Neural cell (in vitro differentiated cells): ENCODE data around the gene PF4V1. TPM values are rescaled to one million over a fixed set of nuclear protein-coding genes. Genes with fewer than 3 reads are reported as not detected.

ENCODE experiments used
- H2AFZ ChIP-seq: fragments of 200-600, 300-800 bp; sonication (generic), shearing (Covaris generic); 2 replicates; pipeline ENCODE4 v1.6.0; 2014; ENCODE audit warnings: low read depth, mild to moderate bottlenecking, antibody characterized with exemption, low read length, moderate library complexity
- H3F3A ChIP-seq: fragments of 200-600 bp; shearing (Covaris generic); 2 replicates; pipeline ENCODE4 v1.6.1; 2016; ENCODE audit warnings: mild to moderate bottlenecking, moderate library complexity, mixed read lengths, antibody characterized with exemption, low read length; ENCODE audit not compliant: insufficient read depth, poor library complexity, severe bottlenecking
- H3K27ac ChIP-seq: fragments of 200-600, 300-800 bp; sonication (generic), shearing (Covaris generic); 2 replicates; pipeline ENCODE4 v1.5.1; 2014; ENCODE audit warnings: mild to moderate bottlenecking, low read length, moderate library complexity
- H3K27me3 ChIP-seq: fragments of 300-800, 200-600 bp; sonication (generic), shearing (Covaris generic); 2 replicates; pipeline ENCODE4 v1.6.0; 2014; ENCODE audit warnings: mild to moderate bottlenecking, low read depth, low read length, moderate library complexity; ENCODE audit not compliant: insufficient read depth
- H3K36me3 ChIP-seq: fragments of 300-800, 200-600 bp; sonication (generic), shearing (Covaris generic); 2 replicates; pipeline ENCODE4 v1.5.1; 2014; ENCODE audit warnings: mild to moderate bottlenecking, antibody characterized with exemption, low read length, moderate library complexity; ENCODE audit not compliant: insufficient read depth
- H3K4me2 ChIP-seq: fragments of 300-800, 200-600 bp; sonication (generic), shearing (Covaris generic); 2 replicates; pipeline ENCODE4 v1.6.0; 2014; ENCODE audit warnings: mild to moderate bottlenecking, low read length
- H3K4me3 ChIP-seq: fragments of 300-800, 200-600 bp; sonication (generic), shearing (Covaris generic); 2 replicates; pipeline ENCODE4 v1.5.1; 2014; ENCODE audit warnings: mild to moderate bottlenecking, low read length, moderate library complexity
- H3K79me2 ChIP-seq: fragments of 200-600 bp; shearing (Covaris generic); replicated peaks from 2 replicates; pipeline ENCODE4 v1.6.0; 2014; ENCODE audit warnings: mild to moderate bottlenecking, low read length, moderate library complexity; ENCODE audit not compliant: insufficient read depth
- H3K9ac ChIP-seq: fragments of 300-800, 200-600 bp; sonication (generic), shearing (Covaris generic); 2 replicates; pipeline ENCODE4 v1.6.1; 2016; ENCODE audit warnings: mild to moderate bottlenecking, low read length, mixed read lengths
- H3K9me2 ChIP-seq: fragments of 200-600 bp; shearing (Covaris generic); 2 replicates; pipeline ENCODE4 v1.6.1; 2016; ENCODE audit warnings: mild to moderate bottlenecking, low read length, mixed read lengths; ENCODE audit not compliant: insufficient read depth
- H3K9me3 ChIP-seq: fragments of 200-600, 300-800 bp; sonication (generic), shearing (Covaris generic); 2 replicates; pipeline ENCODE4 v1.6.1; 2016; ENCODE audit warnings: mild to moderate bottlenecking, mixed run types, low read length, moderate library complexity, mixed read lengths
- H4K20me1 ChIP-seq: fragments of 200-600 bp; shearing (Covaris generic); 2 replicates; pipeline ENCODE4 v1.6.1; 2016; ENCODE audit warnings: mild to moderate bottlenecking, mixed run types; ENCODE audit not compliant: insufficient read depth
- EP300 ChIP-seq: fragments of 450-650 bp; conservative IDR thresholded peaks from 2 replicates; pipeline ENCODE4 v1.6.1; 2014; ENCODE audit warnings: antibody characterized with exemption, mild to moderate bottlenecking, moderate library complexity; ENCODE audit not compliant: poor library complexity, severe bottlenecking
- EZH2 ChIP-seq: fragments of 200-600, 300-800 bp; shearing (Covaris generic), sonication (generic); IDR thresholded peaks from 2 replicates; pipeline ENCODE4 v1.6.1; 2014; ENCODE audit warnings: antibody characterized with exemption, low read length, borderline replicate concordance, mild to moderate bottlenecking; ENCODE audit not compliant: insufficient read depth, poor library complexity, severe bottlenecking
- MXI1 ChIP-seq: fragments of 450-650 bp; conservative IDR thresholded peaks from 2 replicates; pipeline ENCODE4 v1.6.1; 2014; ENCODE audit warnings: antibody characterized with exemption, mild to moderate bottlenecking; ENCODE audit not compliant: poor library complexity, severe bottlenecking
- POLR2AphosphoS5 ChIP-seq: IDR thresholded peaks from 2 replicates; pipeline ENCODE4 v1.6.1; 2012
- RAD21 ChIP-seq: fragments of 450-650 bp; conservative IDR thresholded peaks from 2 replicates; pipeline ENCODE4 v1.6.1; 2014; ENCODE audit warnings: antibody characterized with exemption, mild to moderate bottlenecking, moderate library complexity
- SMC3 ChIP-seq: fragments of 450-650 bp; conservative IDR thresholded peaks from 2 replicates; pipeline ENCODE4 v1.6.1; 2014; ENCODE audit warnings: antibody characterized with exemption, mild to moderate bottlenecking, moderate library complexity; ENCODE audit not compliant: poor library complexity
- TAF1 ChIP-seq: IDR thresholded peaks from 2 replicates; pipeline ENCODE4 v1.6.1; 2012; ENCODE audit warnings: low read depth
- polyA plus RNA-seq: library from polyadenylated mRNA; depleted of rRNA; stranded (reverse); fragments of >200 nt; gene quantifications from 2 replicates; pipeline ENCODE4 v1.2.3, GENCODE V29; 2014
- TF ChIP-seq, protein P1 (sequence below): fragments of 450-650 bp; IDR thresholded peaks from 2 replicates; pipeline ENCODE4 v1.5.1; 2014; ENCODE audit warnings: antibody characterized with exemption, mild to moderate bottlenecking, moderate library complexity; ENCODE audit not compliant: poor library complexity, severe bottlenecking
- TF ChIP-seq, protein P2 (sequence below): IDR thresholded peaks from 2 replicates; pipeline ENCODE4 v1.6.1; 2012; ENCODE audit warnings: borderline replicate concordance

The PF4V1 gene
- polyA plus RNA-seq, 1 donor from 2014 or later, result not detected

DNA sequence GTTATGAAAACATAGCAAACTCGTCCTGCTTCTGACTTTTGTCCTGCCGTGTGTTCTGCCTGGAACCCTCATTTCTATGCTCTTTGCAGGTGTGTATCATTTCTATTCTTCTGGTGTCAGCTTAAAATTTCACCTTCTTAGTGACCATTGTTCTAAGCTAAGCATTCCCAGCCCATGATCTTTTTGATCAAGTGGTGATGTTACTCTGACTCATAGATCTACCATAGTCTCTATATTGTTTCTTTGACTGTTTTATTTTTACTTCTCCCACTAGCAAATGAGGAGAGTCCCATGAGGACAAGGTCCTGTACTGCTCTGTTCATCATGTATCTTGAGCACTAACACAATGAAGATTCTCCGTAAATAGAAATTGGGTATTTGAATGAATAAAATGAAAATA is 30.7 kb upstream of the PF4V1 start:
- no peaks in the 10 kb centered on the region for H3K9me2 ChIP-seq
- TF ChIP-seq EZH2 (no peak), MXI1 (no peak), RAD21 (no peak), POLR2AphosphoS5 (no peak), SMC3 (no peak), EP300 (no peak), TAF1 (no peak)
- TF ChIP-seq, protein P1, sequence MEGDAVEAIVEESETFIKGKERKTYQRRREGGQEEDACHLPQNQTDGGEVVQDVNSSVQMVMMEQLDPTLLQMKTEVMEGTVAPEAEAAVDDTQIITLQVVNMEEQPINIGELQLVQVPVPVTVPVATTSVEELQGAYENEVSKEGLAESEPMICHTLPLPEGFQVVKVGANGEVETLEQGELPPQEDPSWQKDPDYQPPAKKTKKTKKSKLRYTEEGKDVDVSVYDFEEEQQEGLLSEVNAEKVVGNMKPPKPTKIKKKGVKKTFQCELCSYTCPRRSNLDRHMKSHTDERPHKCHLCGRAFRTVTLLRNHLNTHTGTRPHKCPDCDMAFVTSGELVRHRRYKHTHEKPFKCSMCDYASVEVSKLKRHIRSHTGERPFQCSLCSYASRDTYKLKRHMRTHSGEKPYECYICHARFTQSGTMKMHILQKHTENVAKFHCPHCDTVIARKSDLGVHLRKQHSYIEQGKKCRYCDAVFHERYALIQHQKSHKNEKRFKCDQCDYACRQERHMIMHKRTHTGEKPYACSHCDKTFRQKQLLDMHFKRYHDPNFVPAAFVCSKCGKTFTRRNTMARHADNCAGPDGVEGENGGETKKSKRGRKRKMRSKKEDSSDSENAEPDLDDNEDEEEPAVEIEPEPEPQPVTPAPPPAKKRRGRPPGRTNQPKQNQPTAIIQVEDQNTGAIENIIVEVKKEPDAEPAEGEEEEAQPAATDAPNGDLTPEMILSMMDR, result no peak
- TF ChIP-seq, protein P2, sequence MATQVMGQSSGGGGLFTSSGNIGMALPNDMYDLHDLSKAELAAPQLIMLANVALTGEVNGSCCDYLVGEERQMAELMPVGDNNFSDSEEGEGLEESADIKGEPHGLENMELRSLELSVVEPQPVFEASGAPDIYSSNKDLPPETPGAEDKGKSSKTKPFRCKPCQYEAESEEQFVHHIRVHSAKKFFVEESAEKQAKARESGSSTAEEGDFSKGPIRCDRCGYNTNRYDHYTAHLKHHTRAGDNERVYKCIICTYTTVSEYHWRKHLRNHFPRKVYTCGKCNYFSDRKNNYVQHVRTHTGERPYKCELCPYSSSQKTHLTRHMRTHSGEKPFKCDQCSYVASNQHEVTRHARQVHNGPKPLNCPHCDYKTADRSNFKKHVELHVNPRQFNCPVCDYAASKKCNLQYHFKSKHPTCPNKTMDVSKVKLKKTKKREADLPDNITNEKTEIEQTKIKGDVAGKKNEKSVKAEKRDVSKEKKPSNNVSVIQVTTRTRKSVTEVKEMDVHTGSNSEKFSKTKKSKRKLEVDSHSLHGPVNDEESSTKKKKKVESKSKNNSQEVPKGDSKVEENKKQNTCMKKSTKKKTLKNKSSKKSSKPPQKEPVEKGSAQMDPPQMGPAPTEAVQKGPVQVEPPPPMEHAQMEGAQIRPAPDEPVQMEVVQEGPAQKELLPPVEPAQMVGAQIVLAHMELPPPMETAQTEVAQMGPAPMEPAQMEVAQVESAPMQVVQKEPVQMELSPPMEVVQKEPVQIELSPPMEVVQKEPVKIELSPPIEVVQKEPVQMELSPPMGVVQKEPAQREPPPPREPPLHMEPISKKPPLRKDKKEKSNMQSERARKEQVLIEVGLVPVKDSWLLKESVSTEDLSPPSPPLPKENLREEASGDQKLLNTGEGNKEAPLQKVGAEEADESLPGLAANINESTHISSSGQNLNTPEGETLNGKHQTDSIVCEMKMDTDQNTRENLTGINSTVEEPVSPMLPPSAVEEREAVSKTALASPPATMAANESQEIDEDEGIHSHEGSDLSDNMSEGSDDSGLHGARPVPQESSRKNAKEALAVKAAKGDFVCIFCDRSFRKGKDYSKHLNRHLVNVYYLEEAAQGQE, result no peak
- no peaks in the 10 kb centered on the region for H3K36me3 ChIP-seq
- H4K20me1 ChIP-seq, result no peaks in the 10 kb centered on the region
- H3K9me3 ChIP-seq, result no peaks in the 10 kb centered on the region
- no peak overlapping the region for H3K9ac ChIP-seq
- no peaks in the 10 kb centered on the region for H3F3A ChIP-seq
- no peak overlapping the region for H3K4me3 ChIP-seq
- H2AFZ ChIP-seq, result no peak overlapping the region
- no peaks in the 10 kb centered on the region for H3K79me2 ChIP-seq
- no peak overlapping the region for H3K4me2 ChIP-seq
- no peaks in the 10 kb centered on the region for H3K27me3 ChIP-seq
- no peak overlapping the region for H3K27ac ChIP-seq

DNA sequence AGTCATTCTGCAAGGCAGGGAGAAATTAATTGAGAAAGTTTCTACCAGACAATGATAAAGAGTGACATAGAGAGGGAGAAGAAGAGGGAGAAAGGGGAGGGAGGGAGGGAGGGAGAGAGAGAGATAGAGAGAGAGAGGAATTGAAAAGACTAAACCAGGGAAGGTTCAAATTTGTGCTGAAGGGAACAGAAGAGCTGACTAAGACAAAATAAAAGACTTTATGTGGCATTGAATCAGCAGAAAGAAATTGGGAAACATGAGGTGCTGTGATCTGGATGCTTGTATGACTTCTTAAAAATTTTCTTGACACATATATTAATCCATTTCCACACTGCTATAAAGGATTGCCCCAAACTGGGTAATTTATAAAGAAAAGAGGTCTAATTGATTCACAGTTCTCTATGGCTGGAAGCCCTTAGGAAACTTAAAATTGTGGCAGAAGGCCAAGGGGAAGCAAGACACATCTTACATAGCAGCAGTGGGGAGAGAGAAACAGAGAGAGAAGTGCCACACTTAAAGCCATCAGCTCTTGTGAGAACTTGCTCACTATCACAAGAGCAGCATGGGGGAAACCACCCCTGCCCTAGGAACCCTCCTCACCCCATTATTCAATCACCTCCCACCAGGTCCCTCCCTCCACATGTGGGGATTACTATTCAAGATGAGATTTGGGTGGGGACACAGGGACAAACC is 30.1 kb upstream of the PF4V1 start:
- Histone ChIP-seq H3K36me3 (no peaks in the 10 kb centered on the region), H3K27ac (no peak overlapping the region), H2AFZ (no peak overlapping the region), H3K79me2 (no peaks in the 10 kb centered on the region), H3K9me3 (no peaks in the 10 kb centered on the region), H3K4me3 (no peak overlapping the region), H3K9ac (no peak overlapping the region), H4K20me1 (no peaks in the 10 kb centered on the region), H3F3A (no peaks in the 10 kb centered on the region), H3K27me3 (no peaks in the 10 kb centered on the region), H3K4me2 (no peak overlapping the region), H3K9me2 (no peaks in the 10 kb centered on the region)
- TF ChIP-seq, protein P1, result no peak
- TF ChIP-seq RAD21 (no peak), EZH2 (no peak)
- TF ChIP-seq, protein P2, result no peak
